Tongue (tissue), 2 donors: ENCODE data around the gene DYNLT1. TPM values are rescaled to one million over a fixed set of nuclear protein-coding genes. Genes with fewer than 3 reads are reported as not detected.
"Not testable (repeated sequence)": the region's sequence is repeated elsewhere in the genome, so short reads cannot be mapped to it uniquely, and the experiment has no call there.

Source experiments
- DNase-seq: peaks from one replicate; pipeline ENCODE4 v3.0.0-alpha.2; 2015
- total RNA-seq: library from RNA; depleted of rRNA; stranded (reverse); fragments of >200 nt; gene quantifications from one replicate; pipeline ENCODE4 v1.2.3, GENCODE V29; 2014

The DYNLT1 gene
- total RNA-seq, 1 donor from 2014 or later: 47.3 TPM

- peak; percentile 90 for DNase-seq
Measured at GRCh38 chr6:158662954-158663624, 18.5 kb upstream of the DYNLT1 start.

GRCh38 chr6:158662607-158662953 lies 18.0 kb upstream of the DYNLT1 start:
- no peak for DNase-seq

- DNase-seq: no peak
Measured at GRCh38 chr6:158661156-158661685, 16.7 kb upstream of the DYNLT1 start.

GRCh38 chr6:158660333-158660754 lies 15.8 kb upstream of the DYNLT1 start:
- peak; percentile 61 for DNase-seq

GRCh38 chr6:158656986-158657385 lies 12.4 kb upstream of the DYNLT1 start:
- not testable (repeated sequence) for DNase-seq

DNA sequence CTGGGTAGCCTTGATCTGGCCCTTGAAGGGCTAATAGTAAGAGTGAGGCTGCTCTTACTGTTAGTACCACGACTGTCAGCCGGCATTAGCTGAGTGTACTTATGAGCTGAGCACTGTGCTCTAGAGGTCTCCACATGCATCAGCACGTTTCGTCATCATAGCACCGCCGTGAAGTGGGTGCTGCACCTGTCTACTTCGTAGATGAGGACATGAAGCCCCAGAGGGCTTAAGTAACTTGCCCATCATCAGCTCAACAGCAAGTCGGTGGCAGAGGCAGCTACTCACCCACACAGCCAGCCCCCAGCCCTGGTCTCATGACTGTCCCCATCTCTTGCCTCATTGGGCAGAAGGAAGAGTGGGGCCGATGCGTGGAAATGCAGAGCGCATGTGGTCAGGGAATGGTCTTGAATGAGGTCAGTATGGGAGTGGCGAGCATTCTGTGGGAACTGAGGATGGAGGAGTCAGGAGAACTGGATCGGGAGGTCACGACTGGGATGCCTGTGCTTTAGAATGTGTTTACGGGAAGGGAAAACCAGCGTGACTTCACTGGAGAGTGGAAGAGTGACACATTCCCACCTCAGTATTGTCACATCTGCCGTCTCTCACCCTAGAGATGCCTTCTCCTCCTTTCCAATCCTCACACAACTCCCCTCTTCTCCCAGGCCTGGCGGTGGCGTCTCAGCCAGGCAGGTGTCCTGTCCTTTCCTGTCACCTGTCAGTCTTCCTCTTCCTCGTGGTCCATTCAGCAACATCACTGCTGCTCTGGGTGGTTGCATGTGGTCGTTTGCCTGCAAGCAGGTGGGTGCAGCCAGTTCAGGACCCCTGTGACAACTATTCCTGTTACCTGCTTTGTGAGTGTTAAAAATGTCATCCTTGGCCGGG lies 11.3 kb upstream of the DYNLT1 start:
- DNase-seq: peak; percentile 32

GRCh38 chr6:158654960-158655489 lies 10.5 kb upstream of the DYNLT1 start:
- peak; percentile 30 for DNase-seq

GRCh38 chr6:158654498-158654897 lies 10.0 kb upstream of the DYNLT1 start:
- peak; percentile 91 for DNase-seq

DNA sequence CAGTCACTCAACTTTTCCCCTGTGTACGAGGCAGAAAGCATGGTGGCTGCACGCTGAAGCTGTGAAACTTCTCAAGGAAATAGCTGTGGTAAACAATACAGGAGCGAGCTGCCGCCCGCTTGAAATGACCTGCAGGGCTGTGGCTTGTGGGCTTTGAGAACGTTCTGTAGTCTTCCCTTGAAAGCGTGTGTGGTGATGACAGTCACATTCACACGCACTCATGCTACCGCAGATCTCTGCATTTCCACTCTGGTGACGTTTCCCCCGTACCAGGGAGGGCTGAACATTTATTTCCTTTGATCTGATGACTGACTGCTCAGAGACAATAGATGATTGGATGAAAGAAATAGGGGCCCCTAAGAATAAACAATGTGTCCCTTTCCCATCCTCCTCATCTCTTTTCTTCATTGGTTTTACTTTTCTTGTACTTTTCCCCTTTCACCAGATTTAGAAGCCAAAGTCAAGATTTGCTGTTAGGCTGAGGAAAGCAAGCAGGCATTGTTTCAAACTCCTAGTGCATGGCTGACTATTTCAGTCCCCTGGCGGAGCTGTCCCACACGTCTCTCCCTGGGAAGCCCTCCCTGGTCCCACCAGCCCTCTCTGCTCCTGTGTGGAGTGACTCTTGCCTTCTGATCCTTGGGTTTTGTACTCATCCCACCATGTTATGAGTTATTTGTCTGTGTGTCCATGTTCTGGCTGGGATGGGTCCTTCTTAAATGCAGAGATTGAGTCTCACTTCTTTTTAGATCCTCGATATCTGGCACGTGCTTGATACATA lies 9.2 kb upstream of the DYNLT1 start:
- no peak for DNase-seq

GRCh38 chr6:158651981-158652737 lies 7.6 kb upstream of the DYNLT1 start:
- DNase-seq: not testable (repeated sequence)

- no peak for DNase-seq
Measured at GRCh38 chr6:158649289-158650143, 5.0 kb upstream of the DYNLT1 start, which contains the start of gene SYTL3. Gene SYTL3 (plus strand): TSS chr6:158650054. CDS start chr6:158663269, 13,215 bp downstream.

GRCh38 chr6:158648682-158649131 lies 4.2 kb upstream of the DYNLT1 start:
- no peak for DNase-seq

DNA sequence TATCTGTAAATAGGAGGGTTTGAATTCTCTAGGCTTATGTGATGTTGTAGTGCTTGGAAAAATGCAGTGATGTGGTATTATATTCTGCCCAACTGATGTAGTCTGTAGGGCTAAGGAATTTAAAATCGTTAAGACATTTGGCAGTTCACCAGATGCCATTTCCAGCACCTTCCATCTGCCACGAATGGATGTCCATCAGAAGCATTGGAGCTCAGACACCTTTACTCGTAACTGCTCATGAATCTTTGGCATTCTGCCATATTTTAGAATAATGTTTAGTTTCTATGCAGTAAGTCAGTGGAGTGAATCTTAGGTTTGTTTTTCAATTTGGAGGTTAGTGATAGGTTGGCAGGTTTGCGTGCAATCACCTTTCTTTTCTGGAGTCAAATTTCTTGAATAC lies 3.0 kb upstream of the DYNLT1 start:
- DNase-seq: no peak

GRCh38 chr6:158646023-158646910 lies 1.7 kb upstream of the DYNLT1 start:
- no peak for DNase-seq

GRCh38 chr6:158645064-158646022 lies 800 bp upstream of the DYNLT1 start:
- DNase-seq: no peak

DNA sequence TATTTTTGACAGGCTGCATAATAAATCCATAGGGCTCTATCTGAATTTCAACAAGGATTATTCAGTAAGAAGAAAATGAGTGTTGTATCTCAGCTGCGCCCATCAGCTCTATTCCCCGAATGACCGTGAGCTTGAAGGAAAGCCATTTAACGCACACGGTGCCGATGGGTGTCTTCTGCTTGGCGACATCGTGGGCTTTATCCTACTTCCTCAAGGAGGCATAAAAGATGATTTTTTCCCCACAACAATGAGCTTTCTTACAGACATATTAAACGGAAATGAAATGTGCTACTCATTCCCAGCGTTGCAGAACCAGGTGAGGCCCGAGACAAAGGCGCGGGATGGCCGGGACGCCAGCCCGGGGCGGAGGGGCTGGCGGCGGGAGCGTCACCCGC lies 710 bp downstream of the DYNLT1 start:
- peak; percentile 52 for DNase-seq

DNA sequence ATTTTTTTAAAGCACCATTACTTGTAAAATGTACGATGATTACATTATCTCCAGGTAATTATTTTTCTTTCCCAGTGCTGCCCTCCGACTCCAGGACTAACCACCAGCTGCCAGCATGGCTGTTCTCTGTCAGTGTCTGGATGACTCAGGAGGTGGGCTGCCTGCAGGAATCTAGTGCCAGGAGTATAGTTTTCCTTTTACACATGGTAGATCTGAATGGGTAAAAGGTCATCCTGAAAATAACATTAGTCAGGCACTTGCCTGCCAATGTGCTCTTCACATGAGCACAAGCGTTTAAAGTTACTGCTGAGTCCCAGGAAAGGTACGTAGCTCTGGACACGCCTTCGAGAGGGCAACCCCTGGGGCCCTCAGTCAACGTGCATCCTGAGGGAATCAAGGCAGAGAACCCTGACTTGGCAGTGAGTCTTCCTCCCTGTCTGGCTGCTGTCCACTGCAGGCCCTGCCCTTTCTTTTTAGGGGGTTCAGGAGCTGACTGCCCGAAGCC lies 2.4 kb downstream of the DYNLT1 start:
- peak; percentile 29 for DNase-seq

GRCh38 chr6:158640519-158640918 lies 4.0 kb downstream of the DYNLT1 start:
- DNase-seq: no peak
